ENCODE results near the gene IQCN. TPM values are rescaled to one million over a fixed set of nuclear protein-coding genes. Genes with fewer than 3 reads are reported as not detected.

The IQCN gene
- total RNA-seq, 1 donor from 2014 or later: 4.9 TPM

GRCh38 chr19:18225355-18225701 is 48.9 kb downstream of the IQCN start:
- Histone ChIP-seq H3K27ac (no peak overlapping the region), H3K9me3 (no peaks in the 10 kb centered on the region), H3K4me3 (no peak overlapping the region), H3K4me1 (peaks cover 10% of the 10 kb centered on the region), H3K27me3 (peaks cover 36% of the 10 kb centered on the region), H3K36me3 (no peaks in the 10 kb centered on the region)
- ATAC-seq (no peak), DNase-seq (no peak)
- TF ChIP-seq CTCF (IDR thresholded peaks at IDR 0.05): no peak
- intact Hi-C loops (cut with DNase I): no loop called here

DNA sequence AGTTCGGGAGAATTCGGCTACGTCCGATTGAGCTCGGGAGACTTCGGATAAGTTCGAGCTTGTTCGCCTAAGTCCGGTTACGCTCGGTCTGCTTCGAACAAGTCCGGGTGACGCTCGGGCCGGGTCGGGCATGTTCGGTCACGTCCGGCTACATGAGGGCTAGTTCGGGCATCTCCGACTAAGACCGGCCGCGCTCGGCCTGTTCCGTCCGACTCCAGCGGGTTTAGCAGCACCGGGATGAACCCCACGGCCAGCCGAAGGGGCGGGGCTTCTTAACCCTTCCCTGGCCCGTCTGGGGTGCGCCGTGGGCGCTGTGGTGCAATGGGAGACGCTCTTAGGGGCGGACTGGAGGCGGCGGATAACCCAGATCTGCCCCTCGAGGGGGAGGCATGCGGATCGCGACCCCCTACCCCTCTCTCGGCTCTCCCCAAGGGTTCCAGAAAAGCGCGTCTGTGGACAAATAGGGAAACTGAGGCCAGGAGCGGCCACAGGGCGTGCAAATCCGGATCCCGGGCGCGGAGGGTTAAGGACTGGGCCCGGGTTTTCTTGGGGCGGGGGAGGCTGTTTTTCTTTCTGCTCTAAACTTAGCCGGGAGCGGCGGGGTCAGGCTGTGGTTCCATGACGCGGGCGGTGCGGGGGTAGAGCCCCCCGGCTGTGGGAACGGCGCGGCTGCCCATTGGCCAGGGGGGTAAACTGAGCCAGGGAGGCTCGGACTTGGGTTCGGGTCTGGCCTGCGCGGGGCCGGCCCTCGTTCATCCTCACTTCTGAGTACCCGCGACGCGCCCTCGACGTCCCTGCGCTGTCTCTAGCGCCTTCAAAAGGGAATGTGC is 49.5 kb downstream of the IQCN start:
- Histone ChIP-seq H3K27me3 (peaks cover 36% of the 10 kb centered on the region), H3K36me3 (no peaks in the 10 kb centered on the region), H3K4me3 (peak overlapping the region; percentile 42), H3K27ac (no peak overlapping the region), H3K4me1 (peaks cover 10% of the 10 kb centered on the region), H3K9me3 (no peaks in the 10 kb centered on the region)
- peak; percentile 99 for ATAC-seq
- intact Hi-C loops (cut with DNase I): no loop called here
- peak; percentile 98 for DNase-seq
- TF ChIP-seq CTCF (IDR thresholded peaks at IDR 0.05): no peak

DNA sequence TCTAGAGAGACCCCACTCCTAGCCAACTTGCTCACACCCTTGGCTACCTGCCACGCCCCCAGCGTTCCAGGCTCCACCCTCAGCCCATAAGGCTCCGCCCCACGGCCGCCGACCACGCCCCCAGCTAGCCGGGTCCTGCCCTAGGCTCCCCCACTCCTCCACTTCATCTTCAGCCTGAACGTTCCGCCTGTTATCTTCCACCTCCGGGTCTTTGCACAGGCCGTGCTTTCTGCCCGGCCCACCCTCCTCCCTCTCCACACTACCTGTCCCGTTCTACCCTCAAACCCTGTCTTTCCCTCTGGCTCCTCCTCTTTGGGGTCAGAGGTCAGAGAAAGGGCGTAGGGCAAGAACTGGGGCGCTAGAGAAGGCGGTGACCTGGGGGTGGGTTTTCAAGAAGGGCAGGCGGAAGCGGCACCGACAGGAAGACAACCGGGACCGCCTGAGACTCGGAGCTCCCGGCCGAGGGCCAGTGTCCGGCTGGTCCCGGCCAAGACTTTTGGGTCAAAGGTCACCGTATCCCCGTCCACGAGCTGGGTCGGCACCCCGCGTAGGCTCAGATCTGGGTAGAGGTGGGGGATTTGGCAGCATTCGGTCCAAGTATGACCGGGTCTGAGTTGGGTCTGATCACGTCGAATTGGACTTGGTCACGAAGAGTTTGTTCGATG is 50.3 kb downstream of the IQCN start:
- ATAC-seq: peak; percentile 42
- no peaks in the 10 kb centered on the region for H3K9me3 ChIP-seq
- DNase-seq: peak; percentile 77
- peaks cover 36% of the 10 kb centered on the region for H3K27me3 ChIP-seq
- TF ChIP-seq CTCF (IDR thresholded peaks at IDR 0.05): no peak
- peak overlapping the region; percentile 42 for H3K4me3 ChIP-seq
- H3K27ac ChIP-seq: peak overlapping the region; percentile 1
- peaks cover 10% of the 10 kb centered on the region for H3K4me1 ChIP-seq
- H3K36me3 ChIP-seq: no peaks in the 10 kb centered on the region
- intact Hi-C loops (cut with DNase I): no loop called here

DNA sequence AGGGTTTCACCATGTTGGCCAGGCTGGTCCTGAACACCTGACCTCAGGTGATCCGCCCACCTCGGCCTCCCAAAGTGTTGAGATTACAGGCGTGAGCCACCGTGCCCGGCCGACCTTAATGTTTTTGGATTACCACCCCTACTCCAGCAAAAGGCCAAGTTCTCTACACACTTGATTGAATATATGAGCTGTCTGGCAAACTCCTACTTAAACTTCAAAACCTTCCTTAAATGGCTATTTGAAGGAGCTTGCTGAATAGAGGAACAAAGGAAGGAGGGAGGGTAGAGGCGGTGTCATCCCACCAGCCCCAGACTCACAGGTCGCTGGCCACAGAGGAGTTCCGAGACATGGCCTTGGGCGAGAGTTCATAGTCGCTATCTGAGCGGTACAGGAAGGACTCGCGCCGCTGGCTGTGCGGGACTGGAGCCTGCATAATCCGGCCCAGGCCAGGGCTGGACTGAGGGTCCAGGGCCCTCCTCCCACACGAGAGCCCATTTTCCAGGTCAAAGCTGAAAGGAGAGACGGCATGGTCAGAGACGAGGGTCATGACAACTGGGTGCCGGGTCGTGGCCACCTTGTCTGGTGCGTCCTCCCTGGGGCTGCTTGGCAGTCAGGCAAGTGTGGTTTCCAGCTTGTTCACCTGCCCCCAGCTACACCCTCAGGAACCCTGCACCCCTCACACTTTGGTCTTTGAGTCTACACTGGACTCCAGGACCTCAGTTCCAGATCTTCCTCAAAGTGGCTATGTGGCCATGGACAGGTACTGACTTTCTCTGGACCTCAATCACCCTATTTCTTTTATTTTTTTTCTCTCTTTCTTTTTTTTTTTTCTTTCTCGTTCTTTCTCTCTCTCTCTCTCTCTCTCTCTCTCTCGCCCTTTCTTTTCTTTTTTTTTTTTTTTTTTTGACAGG is 52.2 kb downstream of the IQCN start:
- no peak for TF ChIP-seq CTCF (IDR thresholded peaks at IDR 0.05)
- no peaks in the 10 kb centered on the region for H3K36me3 ChIP-seq
- intact Hi-C loops (cut with DNase I): no loop called here
- peaks cover 10% of the 10 kb centered on the region for H3K4me1 ChIP-seq
- ATAC-seq (no peak), DNase-seq (no peak)
- peaks cover 24% of the 10 kb centered on the region for H3K27me3 ChIP-seq
- H3K4me3 ChIP-seq: no peak overlapping the region
- H3K27ac ChIP-seq: no peak overlapping the region
- H3K9me3 ChIP-seq: no peaks in the 10 kb centered on the region

DNA sequence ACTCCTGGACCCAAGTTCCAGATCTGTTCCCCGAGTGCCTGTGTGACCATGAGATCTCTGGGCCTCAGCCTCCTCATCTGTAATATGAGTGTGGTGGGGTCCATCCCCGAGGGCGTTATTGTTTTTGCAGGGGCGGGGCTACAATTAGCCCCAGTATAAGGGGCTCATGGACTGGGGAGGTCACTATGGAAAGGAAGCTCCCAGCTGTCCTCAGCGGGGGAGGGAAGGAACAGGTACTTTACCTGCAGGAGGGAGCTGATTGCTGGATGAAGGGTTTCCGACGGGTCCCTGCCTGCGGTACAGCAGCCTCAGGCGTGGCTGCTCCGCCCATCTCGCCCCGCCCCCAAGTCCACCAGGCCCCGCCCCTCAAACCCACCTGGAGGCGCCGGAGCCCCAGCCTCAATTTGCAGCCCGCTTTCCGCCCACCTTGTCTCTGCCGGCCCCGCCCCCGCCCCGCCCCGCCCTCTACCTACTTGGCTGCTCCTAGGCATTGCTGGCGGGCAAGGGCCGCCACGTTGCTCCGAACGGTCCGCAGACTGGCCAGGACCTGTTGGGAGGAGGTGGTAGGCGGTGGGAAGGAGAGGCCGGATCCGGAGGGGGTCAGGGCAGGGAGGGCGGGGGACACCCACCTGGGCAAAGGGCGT is 53.5 kb downstream of the IQCN start:
- Histone ChIP-seq H3K9me3 (no peaks in the 10 kb centered on the region), H3K27me3 (peaks cover 11% of the 10 kb centered on the region), H3K4me1 (peaks cover 10% of the 10 kb centered on the region), H3K36me3 (no peaks in the 10 kb centered on the region), H3K27ac (no peak overlapping the region), H3K4me3 (no peak overlapping the region)
- no peak for ATAC-seq
- DNase-seq: no peak
- intact Hi-C loops (cut with DNase I): no loop called here
- no peak for TF ChIP-seq CTCF (IDR thresholded peaks at IDR 0.05)

Measured in upper lobe of right lung (tissue), 1 donor.